Stimulated activated CD4-positive, alpha-beta T cell treated with anti-CD3 and anti-CD28 coated beads, Interleukin-4, amount 100 ng/mL, for 48 hours (primary cell): ENCODE results near the gene SUB1.
"Not testable (repeated sequence)": the region's sequence is repeated elsewhere in the genome, so short reads cannot be mapped to it uniquely, and the experiment has no call there.

Experiments
- DNase-seq, 2 donors: peaks; one replicate each; pipeline ENCODE4 v3.0.0-alpha.2; 2020; ENCODE audit warnings: low read depth in 2 of 2

The SUB1 gene

DNA sequence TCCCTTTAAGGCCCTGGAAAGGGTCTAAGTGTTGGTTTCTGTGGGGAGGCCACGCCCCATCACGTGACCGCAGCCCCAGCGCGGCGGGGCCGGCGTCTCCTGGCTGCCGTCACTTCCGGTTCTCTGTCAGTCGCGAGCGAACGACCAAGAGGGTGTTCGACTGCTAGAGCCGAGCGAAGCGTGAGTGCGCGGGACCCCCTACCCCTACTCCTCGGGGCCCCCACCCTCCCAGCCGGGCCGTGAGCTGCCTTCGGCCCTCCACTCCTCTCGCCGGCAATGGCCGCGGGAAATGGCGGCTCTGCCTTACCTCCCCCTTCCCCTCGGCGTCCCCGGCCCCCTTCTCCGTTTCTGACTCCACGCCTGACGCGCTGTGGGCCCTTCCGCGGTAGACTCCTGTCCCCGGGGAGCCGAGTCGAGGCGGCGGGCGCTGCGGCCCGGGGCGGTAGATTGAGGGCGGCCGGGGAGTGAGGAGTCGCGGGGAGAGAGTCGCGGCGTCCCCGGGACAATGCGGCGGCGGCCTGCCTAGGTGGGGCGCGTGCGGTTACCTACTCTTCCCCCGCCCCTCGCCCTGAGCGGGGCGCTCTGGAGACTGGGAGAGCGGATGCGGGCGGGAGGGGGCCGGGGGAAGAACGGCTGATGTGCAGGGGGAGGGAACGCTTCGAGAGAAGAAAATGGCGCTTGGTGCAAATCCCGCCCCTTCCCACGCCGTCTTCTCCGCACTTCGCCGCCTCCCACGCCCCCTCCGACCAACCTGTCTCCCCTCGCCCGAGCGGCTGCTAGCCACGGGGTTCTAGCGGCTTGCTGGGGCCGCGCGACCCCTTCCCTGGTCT, at the start of gene SUB1:
SUB1 (plus strand) TSS at position 112 of the 830 bp plus-strand sequence. CDS start 2,956 bp downstream, outside the sequence.
- DNase-seq = peak; percentile 89 to 93

DNA sequence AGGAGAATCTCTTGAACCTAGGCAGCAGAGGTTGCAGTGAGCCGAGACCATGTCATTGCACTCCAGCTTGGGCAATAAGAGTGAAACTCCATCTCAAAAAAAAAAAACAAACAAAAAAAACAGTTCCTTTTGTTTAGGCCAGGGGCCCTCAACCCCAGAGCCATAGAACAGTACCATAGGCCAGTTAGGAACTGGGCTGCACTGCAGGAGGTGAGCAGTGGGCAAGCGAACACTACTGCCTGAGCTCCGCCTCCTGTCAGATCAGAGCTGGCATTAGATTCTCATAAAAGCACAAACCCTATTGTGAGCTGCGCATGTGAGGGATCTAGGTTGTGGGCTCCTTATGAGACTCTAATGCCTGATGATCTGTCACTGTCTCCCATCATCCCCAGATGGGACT, 49.1 kb upstream of the SUB1 start:
- no peak for DNase-seq

DNA sequence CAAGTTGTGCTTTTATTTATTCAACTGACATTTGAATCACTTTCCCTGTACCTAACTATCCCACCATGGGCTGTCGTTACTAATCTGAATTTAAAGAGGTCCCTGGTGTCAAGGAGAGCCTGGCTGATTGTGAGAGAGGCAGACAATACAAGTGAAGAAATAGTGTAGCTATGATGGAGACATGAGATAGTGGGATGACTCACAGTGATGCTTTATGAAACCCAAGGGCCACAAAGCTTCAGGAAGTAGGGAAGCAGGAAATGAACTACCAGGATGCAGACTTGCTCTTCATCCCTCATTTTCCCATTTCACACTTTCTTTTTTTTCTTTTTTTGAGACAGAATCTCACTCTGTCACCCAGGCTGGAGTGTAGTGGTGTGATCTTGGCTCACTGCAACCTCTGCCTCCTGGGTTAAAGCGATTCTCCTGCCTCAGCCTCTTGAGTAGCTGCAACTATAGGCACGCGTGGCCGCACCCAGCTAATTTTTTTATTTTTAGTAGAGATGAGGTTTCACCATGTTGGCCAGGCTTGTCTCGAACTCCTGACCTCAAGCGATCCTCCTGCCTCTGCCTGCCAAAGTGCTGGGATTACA, 47.8 kb upstream of the SUB1 start:
- not testable (repeated sequence) for DNase-seq

DNA sequence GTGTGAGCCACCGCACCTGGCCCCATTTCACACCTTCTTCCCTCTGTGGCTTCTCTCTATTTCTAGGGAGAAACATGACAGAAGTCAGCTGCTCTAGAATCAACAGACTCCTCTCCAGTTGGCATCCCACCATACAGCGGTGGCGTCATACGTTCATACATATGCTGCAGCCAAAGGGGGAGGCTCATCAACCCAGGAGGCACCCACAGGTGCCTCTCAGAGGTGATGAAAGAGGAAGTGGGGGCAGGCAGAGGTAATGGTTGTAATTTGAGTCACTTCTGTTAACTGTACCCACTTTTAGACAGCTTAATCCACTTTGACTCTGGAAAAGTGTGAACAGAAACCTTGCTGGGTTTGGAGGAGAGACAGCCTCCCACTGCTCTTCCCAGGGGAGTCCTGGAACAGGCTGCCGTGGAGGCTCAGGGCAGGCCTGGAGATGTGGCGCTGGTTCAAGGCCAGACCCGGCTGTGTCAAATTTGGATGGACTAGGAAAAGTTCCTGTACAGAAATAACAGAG, 47.3 kb upstream of the SUB1 start:
- peak in 1 of 2 donors; percentile 28 for DNase-seq

DNA sequence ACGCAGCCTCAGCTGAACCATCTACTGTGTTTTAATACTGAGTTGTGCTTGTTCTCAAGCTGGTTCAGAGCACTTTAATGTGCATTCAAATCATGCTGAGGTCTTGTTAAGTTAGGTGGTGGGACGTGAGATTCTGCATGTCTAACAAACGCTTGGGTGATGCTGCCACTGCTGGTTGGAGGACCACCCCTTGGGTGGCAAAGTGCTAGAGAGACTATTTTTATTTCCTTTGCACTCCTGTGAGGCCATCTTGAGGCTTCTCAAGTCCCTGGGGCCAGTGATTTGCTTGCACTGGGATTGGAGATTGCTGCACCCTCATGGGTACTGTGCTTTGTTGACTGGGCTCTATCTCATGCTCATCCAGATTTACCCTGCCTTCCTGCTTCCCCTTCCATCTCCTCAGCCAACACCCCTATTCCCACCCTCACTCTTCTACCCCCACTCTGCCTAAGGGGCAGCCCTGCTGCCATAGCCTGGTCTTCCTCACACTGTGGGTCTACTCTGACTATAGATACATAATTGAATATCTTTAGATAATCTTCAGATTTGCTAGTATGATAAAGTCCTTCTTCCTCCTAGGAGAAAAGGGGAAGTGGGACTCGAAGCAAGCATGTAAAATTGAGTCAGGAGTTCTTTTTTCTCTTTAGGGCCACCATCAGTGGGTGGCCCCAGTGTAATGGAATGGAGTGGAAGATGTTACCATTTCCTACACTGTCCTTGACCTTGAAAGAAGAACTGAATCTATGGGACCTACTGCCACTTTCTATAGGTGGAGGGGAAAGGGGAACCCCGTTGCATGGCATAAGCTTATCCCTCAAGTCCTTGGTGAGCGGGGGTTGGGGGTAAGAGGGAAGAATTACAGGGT, 45.1 kb upstream of the SUB1 start:
- DNase-seq = no peak

DNA sequence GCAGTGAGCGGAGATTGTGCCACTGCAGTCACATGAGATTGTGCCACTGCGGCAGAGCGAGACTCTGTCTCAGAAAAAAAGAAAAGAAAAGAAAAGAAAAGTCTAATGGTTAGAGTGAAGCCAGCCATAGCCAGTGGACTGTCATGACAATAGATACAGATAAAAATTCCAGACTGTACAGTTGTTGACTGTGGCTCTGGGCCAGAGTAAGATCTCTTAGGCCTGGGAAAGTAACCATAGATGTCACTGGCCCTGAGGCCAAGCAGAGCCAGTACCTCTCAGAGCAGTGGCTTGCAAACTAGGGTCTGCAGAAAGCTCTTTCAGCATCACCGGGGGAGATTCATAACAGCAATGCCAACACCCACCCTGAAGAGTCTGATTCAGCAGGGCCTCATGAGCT, 44.1 kb upstream of the SUB1 start:
- no peak for DNase-seq

DNA sequence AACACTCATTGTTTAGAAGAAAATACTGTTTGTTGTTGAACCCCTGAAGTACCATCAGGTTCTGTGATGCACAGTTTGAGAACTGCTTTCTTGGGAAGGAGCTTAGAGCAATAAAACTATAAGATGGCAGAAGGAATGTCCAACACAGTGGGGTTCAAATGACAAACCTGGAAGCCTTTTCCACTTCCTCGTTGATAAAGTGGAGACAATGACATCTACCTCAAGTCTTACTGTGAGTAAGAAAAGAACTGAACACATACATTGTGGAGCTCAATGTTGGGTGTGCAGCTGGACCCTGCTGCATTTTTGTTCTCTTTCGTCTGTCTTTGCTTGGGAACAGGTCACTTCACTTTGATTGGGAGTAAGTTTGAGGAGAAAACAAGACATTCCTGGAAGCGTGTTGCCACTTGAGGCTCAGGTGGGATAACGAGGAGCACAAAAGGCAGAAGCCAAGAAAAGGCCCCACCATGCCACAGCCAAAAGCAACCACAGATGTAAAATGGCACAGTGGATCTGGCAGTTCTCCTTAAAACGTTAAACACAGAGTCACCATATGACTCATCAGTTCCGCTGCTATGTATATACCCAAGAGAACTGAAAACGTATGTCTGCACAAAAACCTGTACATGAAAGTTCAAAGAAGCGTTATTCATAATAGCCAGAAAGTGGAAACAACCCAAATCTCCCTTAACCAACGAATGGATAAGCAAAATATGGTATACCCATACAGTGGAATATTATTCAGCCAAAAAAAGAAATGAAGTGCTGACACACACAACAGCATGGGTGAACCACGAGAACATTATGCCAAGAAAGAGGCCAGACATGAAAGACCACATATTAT, 42.9 kb upstream of the SUB1 start:
- no peak for DNase-seq

DNA sequence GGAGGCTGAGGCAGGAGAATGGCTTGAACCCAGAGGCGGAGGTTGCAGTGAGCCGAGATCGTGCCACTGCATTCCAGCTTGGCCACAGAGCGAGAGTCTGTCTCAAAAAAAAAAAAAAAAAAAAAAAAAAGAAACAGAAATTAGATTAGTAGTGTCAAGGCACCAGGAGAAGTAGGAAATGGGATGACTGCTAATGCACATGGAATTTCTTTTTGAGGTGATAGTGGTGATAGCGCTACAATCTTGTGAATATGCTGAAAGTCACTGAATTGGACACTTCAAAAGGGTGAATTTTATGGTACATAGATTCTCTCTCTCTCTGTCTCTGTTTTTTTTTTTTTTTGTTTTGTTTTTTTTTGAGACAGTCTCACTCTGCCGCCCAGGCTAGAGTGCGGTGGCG, 42.1 kb upstream of the SUB1 start:
- no peak for DNase-seq

DNA sequence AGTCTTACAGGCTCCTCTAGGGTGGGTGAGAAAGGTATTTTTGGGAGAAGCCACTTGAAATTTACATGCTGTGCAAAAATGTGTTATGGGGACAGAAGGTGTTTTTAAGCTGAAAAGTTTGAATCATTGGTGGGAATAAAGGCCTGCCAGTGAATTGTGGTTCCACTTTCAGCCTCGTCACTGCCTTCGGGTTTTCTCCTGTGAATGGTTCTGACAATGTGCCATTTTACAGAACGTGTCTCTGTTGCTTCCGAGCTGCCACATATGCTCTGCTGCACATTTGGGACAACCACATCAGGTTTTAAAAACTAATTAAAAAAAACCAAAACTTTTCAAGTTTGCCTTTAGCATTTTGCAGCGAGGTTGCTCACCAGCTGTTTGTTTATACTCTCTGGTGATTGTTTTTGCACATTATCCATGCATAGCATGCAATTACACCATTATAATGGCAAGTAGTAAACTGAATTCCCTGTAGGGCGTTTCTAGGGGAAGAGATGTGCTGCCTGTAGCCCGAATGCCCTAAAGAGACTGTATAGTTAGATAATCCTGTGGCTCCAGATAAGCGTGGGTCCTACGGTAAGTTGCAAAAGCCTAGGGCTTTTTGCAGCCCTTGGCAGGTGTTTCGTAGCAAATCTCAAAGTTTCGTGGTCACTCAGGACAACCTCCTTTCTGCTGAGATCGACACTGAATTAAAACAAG, 40.1 kb upstream of the SUB1 start:
- no peak for DNase-seq

DNA sequence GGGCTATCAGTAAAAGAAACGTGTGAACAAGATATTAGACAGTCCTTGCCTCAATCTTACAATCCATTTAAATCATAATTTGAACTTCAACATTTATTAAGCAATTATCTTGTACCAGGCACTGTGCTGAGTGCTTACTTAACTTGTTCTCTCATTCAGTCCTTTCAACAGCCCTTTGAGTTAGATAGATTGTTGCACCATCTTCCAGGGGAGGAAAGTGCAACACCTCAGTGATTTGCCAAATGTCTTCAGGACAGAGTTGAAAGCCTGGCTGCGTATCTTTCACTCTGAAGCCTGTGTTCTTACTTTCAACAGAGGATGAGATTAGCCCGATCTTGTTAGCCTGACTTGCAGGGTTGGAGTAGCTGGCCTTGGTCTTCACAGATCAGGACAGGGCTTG, 34.2 kb upstream of the SUB1 start:
- no peak for DNase-seq

DNA sequence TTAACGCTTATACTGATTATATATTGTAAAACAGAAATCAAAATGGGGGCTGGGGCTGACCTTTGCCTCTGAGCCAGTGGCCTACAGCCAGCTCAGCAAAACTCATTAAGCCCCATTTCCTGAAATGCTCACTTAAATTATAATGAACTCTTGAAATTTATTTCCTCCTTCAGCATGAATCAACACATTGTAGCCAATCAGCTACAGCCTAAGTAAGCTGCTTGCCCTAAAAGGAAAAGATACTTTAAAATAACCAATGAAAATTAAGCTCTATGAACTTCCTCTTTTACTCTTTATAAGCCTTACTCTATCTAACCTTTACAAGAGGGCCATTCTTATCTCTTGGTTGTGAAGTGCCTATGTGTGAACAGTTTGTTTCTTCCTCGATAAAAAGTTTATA, 33.5 kb upstream of the SUB1 start:
- no peak for DNase-seq

DNA sequence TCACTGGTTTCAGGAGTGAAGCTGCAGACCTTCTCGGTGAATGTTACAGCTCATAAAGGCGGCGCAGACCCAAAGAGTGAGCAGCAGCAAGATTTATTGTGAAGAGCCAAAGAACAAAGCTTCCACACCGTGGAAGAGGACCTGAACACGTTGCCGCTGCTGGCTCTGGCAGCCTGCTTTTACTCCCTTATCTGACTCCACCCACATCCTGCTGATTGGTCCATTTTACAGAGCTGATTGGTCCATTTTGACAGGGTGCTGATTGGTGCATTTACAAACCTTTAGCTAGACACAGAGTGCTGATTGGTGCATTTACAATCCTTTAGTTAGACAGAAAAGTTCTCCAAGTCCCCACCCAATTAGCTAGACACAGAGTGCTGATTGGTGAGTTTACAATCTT, 32.9 kb upstream of the SUB1 start:
- not testable (repeated sequence) for DNase-seq

DNA sequence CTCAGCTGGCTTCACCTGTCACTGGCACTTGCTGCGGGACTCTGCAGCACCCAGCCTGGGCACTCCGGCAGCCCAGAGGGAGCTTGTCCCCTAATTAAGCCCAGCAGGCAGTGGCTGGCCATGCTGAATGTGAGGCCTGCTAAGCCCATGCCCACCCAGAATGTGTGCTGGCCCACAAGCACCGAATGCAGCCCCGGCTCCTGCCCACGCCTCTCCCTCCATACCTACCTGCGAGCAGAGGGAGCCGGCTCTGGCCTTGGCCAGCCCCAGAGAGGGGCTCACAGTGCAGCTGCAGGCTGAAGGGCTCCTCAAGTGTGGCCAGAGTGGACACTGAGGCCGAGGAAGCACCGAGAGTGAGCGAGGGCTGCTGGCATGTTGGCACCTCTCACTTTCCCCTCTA, 32.4 kb upstream of the SUB1 start:
- DNase-seq = no peak

DNA sequence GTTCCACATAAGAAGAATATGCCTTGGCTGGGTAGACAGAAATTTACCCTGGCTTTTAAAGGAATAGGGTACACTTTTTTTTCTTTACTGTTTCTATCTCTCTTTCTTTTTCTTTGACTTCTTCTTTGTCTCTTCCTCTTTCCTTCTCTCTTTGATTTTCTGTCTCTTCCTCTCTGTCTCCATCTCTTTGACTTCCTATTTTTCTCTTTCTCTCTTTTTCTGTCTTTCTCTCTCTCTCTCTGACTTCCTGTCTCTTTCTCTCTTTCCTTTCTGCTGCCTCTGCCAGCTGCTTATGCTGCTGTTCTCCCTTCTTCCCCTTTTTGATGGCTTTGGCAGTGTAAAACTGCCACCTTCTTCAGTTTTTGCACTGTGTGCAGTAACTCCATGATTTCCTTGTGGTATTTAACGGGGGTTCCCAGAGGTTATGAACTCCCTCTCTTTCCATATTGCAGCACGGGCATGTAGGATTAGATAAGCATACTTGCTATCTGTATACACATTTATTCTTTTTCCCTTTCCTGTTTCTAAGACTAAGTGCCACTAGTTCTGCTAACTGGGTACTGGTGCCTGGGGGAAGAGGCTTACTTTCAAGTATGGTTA, 31.1 kb upstream of the SUB1 start:
- not testable (repeated sequence) for DNase-seq

DNA sequence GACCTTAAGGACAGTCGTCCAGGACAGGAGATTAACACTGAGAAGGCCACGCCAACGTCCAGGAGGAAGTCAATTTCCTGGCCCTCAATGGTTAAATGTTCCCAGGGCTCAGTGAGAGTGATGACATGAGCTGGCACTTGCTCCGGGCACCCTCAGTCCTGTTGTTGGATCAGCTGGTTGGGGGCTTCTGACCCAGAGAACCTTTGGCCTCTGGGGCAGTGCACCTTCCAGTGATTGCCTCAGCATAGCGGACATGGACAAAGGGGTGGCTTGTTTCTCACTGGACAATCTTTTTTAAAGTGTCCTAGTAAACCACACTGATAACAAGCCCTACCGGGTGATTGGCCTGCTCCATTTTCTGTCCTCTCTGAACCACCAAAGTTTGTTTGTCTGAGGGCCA, 28.8 kb upstream of the SUB1 start:
- DNase-seq = not testable (repeated sequence)

DNA sequence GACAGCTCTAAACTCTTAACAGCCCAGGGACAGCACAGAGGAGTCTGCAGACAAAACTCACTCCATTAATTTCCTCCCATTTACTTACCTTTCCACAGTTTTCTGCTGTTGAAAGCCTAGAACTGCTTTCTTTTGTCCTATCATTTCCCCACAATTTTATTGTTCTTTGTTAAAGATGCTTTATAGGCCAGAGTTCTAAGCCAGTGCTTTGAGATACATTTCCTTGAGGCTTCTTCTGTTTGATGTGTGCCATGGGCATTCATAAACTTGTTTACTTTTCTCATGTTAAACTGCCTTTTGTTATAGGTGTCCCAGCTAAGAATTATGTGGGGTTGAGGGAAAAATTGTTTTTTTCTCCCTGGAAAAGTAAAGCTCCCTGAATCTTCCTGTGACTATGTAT, 25.9 kb upstream of the SUB1 start:
- no peak for DNase-seq

DNA sequence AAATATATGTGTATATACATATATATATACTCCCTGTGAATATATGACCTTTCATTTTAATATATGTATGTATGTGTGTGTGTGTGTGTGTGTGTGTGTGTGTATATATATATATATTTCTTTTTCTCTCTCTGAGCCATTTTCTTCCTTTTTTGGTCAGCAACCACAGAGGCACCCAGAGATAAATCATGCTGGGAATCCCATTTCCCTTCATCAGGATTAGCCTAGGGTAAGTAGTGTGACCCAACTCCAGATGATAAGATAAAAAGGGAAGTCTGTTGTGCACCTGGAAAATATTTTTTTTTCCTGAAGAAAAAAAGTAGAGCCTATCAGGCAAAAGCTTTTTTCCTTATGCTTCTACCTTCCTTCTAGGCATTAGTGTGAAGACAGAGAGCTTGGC, 25.4 kb upstream of the SUB1 start:
- no peak for DNase-seq

DNA sequence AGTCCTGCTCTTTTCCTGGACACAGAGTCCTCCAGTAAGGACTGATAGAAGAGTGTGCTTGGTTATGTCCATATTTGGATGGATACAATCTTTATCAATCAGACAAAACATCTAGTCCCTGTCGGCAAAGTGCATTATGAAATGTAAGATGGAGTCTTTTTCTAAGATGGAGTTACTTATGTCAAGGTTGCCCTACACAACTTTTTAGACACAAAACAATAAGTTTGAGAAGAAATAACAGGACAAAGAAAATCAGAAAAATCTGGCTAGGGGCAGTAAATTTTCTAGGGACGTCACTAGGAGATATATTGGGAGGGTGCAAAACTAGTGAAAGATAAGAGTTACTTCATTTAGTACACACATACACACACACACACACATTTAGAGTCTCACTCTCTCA, 23.3 kb upstream of the SUB1 start:
- no peak for DNase-seq

DNA sequence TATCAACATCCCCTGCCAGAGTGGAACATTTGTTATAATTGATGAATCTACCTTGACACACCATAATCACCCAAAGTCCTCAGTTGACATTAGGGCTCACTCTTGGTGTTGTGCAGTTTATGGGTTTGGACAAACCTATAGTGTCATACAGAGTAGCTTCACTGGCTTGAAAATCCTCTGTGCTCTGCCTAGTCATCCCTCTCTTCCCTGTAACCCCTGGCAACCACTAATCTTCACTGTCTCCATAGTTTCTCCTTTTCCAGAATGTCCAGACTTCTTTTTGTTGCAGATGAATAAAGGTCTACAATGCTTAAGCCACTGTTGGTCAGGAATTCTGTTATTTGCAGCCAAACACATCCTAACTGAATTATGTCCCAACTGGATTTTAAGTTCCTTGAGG, 22.5 kb upstream of the SUB1 start:
- no peak for DNase-seq

DNA sequence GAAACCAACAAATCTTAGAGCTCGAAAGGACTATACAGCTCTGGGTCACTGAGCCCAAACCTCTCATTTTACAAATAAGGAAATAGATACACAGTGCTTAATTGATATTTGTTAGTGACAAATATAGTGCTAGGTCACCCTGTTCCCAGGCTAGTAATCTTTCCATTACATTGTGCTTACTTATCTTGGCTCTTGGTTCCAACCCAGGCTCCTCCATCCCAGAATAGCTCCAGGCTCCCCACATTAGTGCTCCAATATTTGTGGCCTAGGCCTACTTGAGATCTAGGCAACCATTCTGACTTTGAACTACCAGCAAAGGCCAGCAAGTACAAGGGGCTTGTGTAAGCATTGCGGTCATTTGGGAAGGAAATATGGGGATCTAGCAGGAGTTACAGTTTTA, 21.7 kb upstream of the SUB1 start:
- no peak for DNase-seq
